ENCODE data around the gene LTC4S.

LTC4S gene

GRCh38 chr5:179812135-179812825, 18.5 kb downstream of the LTC4S start:
- DNase-seq = no peak

GRCh38 chr5:179812997-179813607, 19.3 kb downstream of the LTC4S start:
- no peak for DNase-seq

GRCh38 chr5:179814090-179814489, 20.3 kb downstream of the LTC4S start:
- no peak for DNase-seq

- DNase-seq = no peak
Observed at GRCh38 chr5:179815491-179816249, 21.9 kb downstream of the LTC4S start.

GRCh38 chr5:179816401-179816795, 22.6 kb downstream of the LTC4S start:
- DNase-seq = no peak

GRCh38 chr5:179816796-179817469, 23.1 kb downstream of the LTC4S start:
- DNase-seq = no peak

GRCh38 chr5:179817470-179817840, 23.7 kb downstream of the LTC4S start:
- no peak for DNase-seq

- DNase-seq = peak in 1 of 2 donors; percentile 63
Observed at GRCh38 chr5:179817890-179818745, 24.3 kb downstream of the LTC4S start.

- DNase-seq = peak; percentile 97
Observed at GRCh38 chr5:179818746-179819295, 25.0 kb downstream of the LTC4S start.

- peak; percentile 45 to 79 for DNase-seq
Observed at GRCh38 chr5:179819296-179820126, 25.7 kb downstream of the LTC4S start.

- no peak for DNase-seq
Observed at GRCh38 chr5:179820127-179820482, 26.3 kb downstream of the LTC4S start.

- DNase-seq = peak; percentile 74 to 90
Observed at GRCh38 chr5:179820483-179821297, 26.9 kb downstream of the LTC4S start, which contains the start of gene SQSTM1. Gene SQSTM1, plus strand, starts transcription at chr5:179820905. Its CDS starts 32 bp downstream, at chr5:179820937.

GRCh38 chr5:179821298-179822058, 27.7 kb downstream of the LTC4S start:
- DNase-seq = peak; percentile 83 to 88

- DNase-seq = no peak
Observed at GRCh38 chr5:179822059-179822432, 28.3 kb downstream of the LTC4S start.

- no peak for DNase-seq
Observed at GRCh38 chr5:179822444-179822990, 28.7 kb downstream of the LTC4S start.

- DNase-seq = no peak
Observed at GRCh38 chr5:179823937-179824744, 30.4 kb downstream of the LTC4S start.

- no peak for DNase-seq
Observed at GRCh38 chr5:179824745-179825112, 30.9 kb downstream of the LTC4S start.

- no peak for DNase-seq
Observed at GRCh38 chr5:179825655-179826182, 31.9 kb downstream of the LTC4S start.
